ENCODE measurements around the gene PPP1R7.
A peak's percentile ranks its signal among the peaks of the same experiment; 100 is the strongest.

The PPP1R7 gene

GRCh38 chr2:241218131-241219029 lies 68.1 kb downstream of the PPP1R7 start:
- Histone ChIP-seq H3K4me3 (peak overlapping the region; percentile 38 to 61 (median 50)), H3K27ac (peak overlapping the region in 10 of 21 experiments; percentile 0 to 79 (median 64))

GRCh38 chr2:241219030-241219382 lies 68.7 kb downstream of the PPP1R7 start:
- H3K27ac ChIP-seq: no peak overlapping the region
- H3K4me3 ChIP-seq: peak overlapping the region in 5 of 7 experiments; percentile 38 to 54 (median 50)

- no peak overlapping the region for H3K27ac ChIP-seq
- no peak overlapping the region for H3K4me3 ChIP-seq
These were observed 69.6 kb downstream of the PPP1R7 start for GRCh38 chr2:241219856-241220356.

GRCh38 chr2:241223211-241224017 lies 73.1 kb downstream of the PPP1R7 start:
- H3K27ac ChIP-seq: no peak overlapping the region
- no peak overlapping the region for H3K4me3 ChIP-seq

- no peak overlapping the region for H3K27ac ChIP-seq
These were observed 74.0 kb downstream of the PPP1R7 start for GRCh38 chr2:241224018-241224850.

GRCh38 chr2:241224851-241225438 lies 74.7 kb downstream of the PPP1R7 start:
- H3K4me3 ChIP-seq: no peak overlapping the region
- no peak overlapping the region for H3K27ac ChIP-seq

More at GRCh38 chr2:241224018-241224850, 74.0 kb downstream of the PPP1R7 start:
- H3K4me3 ChIP-seq: no peak overlapping the region

GRCh38 chr2:241225545-241225944 lies 75.3 kb downstream of the PPP1R7 start:
- H3K27ac ChIP-seq: no peak overlapping the region
- no peak overlapping the region for H3K4me3 ChIP-seq

- H3K27ac ChIP-seq: no peak overlapping the region
- H3K4me3 ChIP-seq: no peak overlapping the region
These were observed 75.7 kb downstream of the PPP1R7 start for GRCh38 chr2:241225983-241226382.

- Histone ChIP-seq H3K4me3 (no peak overlapping the region), H3K27ac (no peak overlapping the region)
These were observed 76.7 kb downstream of the PPP1R7 start for GRCh38 chr2:241226723-241227572.

- Histone ChIP-seq H3K27ac (no peak overlapping the region), H3K4me3 (no peak overlapping the region)
These were observed 77.3 kb downstream of the PPP1R7 start for GRCh38 chr2:241227594-241227993.

GRCh38 chr2:241228081-241228859 lies 78.0 kb downstream of the PPP1R7 start:
- no peak overlapping the region for H3K27ac ChIP-seq
- H3K4me3 ChIP-seq: no peak overlapping the region

- no peak overlapping the region for H3K4me3 ChIP-seq
- no peak overlapping the region for H3K27ac ChIP-seq
These were observed 78.7 kb downstream of the PPP1R7 start for GRCh38 chr2:241228860-241229516.

- no peak overlapping the region for H3K27ac ChIP-seq
- no peak overlapping the region for H3K4me3 ChIP-seq
These were observed 79.5 kb downstream of the PPP1R7 start for GRCh38 chr2:241229563-241230401.

- no peak overlapping the region for H3K27ac ChIP-seq
- no peak overlapping the region for H3K4me3 ChIP-seq
These were observed 80.2 kb downstream of the PPP1R7 start for GRCh38 chr2:241230435-241230834.

- H3K4me3 ChIP-seq: no peak overlapping the region
- H3K27ac ChIP-seq: no peak overlapping the region
These were observed 82.7 kb downstream of the PPP1R7 start for GRCh38 chr2:241232736-241233575.

Data from skin epidermis (tissue), 12 donors.